CD4-positive, alpha-beta memory T cell (primary cell): ENCODE results near the gene UBTD1. TPM values are rescaled to one million over a fixed set of nuclear protein-coding genes. Genes with fewer than 3 reads are reported as not detected.
A peak's percentile ranks its signal among the peaks of the same experiment; 100 is the strongest.

Experiments used
- CTCF ChIA-PET: fragments of 350-600 bp; sonication (Branson Sonifier 250); formaldehyde crosslinking; loops from one replicate; lab custom pipeline; 2021; ENCODE audit warnings: inconsistent platforms; ENCODE audit not compliant: partially characterized antibody; lab: Charles Lee
- POLR2A ChIA-PET: fragments of 350-600 bp; sonication (Branson Sonifier 250); formaldehyde crosslinking; loops from one replicate; lab custom pipeline; 2021; ENCODE audit not compliant: partially characterized antibody; lab: Charles Lee
- DNase-seq, 5 donors: peaks; one replicate each; pipeline versions ENCODE4 v3.0.0 to v3.0.0-alpha.2; 2020 to 2022; ENCODE audit warnings: mixed read lengths in 1 of 5
- H3K27ac ChIP-seq: one replicate; pipeline ENCODE4 v1.7.0; 2013; ENCODE audit warnings: low read depth, low read length
- H3K27me3 ChIP-seq: 2 replicates; pipeline ENCODE4 v1.7.0; 2013; ENCODE audit warnings: mild to moderate bottlenecking, low read length, moderate library complexity; ENCODE audit not compliant: insufficient read depth
- H3K36me3 ChIP-seq: 2 replicates; pipeline ENCODE4 v1.7.0; 2013; ENCODE audit warnings: mild to moderate bottlenecking, low read length, moderate library complexity; ENCODE audit not compliant: insufficient read depth
- H3K4me1 ChIP-seq: 2 replicates; pipeline ENCODE4 v1.7.0; 2013; ENCODE audit warnings: mild to moderate bottlenecking, low read length, moderate library complexity; ENCODE audit not compliant: insufficient read depth
- H3K4me3 ChIP-seq, 2 donors: one replicate each; pipeline ENCODE4 v1.7.0; 2013; ENCODE audit warnings: low read length in 2 of 2, mild to moderate bottlenecking in 1 of 2
- H3K9me3 ChIP-seq, 2 donors: one replicate each; pipeline ENCODE4 v1.7.0; 2013; ENCODE audit warnings: low read length in 2 of 2, control low read depth in 1 of 2; ENCODE audit not compliant: control insufficient read depth in 1 of 2
- H3K27ac Mint-ChIP-seq, 7 donors: one replicate each; pipeline ENCODE4 v1.8.0; 2020 to 2021; ENCODE audit warnings: mixed read lengths in 7 of 7, mild to moderate bottlenecking in 6 of 7, inconsistent platforms in 3 of 7, moderate library complexity in 3 of 7
- H3K27me3 Mint-ChIP-seq, 2 donors: one replicate each; pipeline ENCODE4 v1.8.0; 2020 to 2021; ENCODE audit warnings: mixed read lengths in 2 of 2
- H3K36me3 Mint-ChIP-seq, 2 donors: one replicate each; pipeline ENCODE4 v1.8.0; 2020 to 2021; ENCODE audit warnings: mixed read lengths in 2 of 2, inconsistent platforms in 1 of 2, mild to moderate bottlenecking in 1 of 2
- H3K4me1 Mint-ChIP-seq, 4 donors: one replicate each; pipeline ENCODE4 v1.8.0; 2020 to 2021; ENCODE audit warnings: mixed read lengths in 4 of 4, mild to moderate bottlenecking in 1 of 4
- H3K4me3 Mint-ChIP-seq, 8 donors: one replicate each; pipeline ENCODE4 v1.8.0; 2020 to 2021; ENCODE audit warnings: mixed read lengths in 8 of 8, mild to moderate bottlenecking in 7 of 8, moderate library complexity in 6 of 8, inconsistent platforms in 3 of 8
- H3K9me3 Mint-ChIP-seq, 8 donors: one replicate each; pipeline ENCODE4 v1.8.0; 2020 to 2021; ENCODE audit warnings: mixed read lengths in 8 of 8, mild to moderate bottlenecking in 5 of 8, inconsistent platforms in 3 of 8, moderate library complexity in 1 of 8
- intact Hi-C: fragments of 100-400 bp; cut with micrococcal nuclease; formaldehyde crosslinking; loops from one replicate; pipeline ENCODE4 v1.15.1; 2023
- polyA plus RNA-seq, 2 donors: library from polyadenylated mRNA; unstranded; fragments of 300-500 nt; fragmentation: Illumina TruSeq; gene quantifications; one replicate each; pipeline ENCODE4 v1.2.3, GENCODE V29; 2021
- total RNA-seq, 2 experiments: library from RNA; stranded (reverse); gene quantifications; one replicate each; pipeline ENCODE4 v1.2.3, GENCODE V29; 2021

The UBTD1 gene
- total and polyA plus RNA-seq, 4 experiments from 2014 or later = 1.3 to 1.9 (median 1.8) TPM

DNA sequence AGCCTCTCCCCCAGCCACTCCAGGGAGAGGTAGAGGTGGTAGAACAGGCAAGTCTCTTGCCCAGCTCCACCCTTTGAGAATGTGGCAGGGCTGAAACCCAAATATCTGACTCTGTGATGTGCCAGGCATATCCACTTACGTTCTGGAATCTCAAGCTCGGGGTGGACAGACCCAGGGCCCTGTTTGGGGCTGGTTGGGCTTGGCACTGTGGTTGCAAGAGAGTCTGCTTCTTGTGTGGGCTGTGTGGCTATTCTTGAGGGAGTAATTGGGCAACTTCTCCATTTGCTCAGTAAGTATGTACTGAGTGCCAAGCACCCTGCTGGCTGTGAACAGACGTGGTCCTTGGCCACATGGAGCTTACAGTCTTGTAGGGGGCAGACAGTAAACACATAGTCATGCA is 4.7 kb downstream of the UBTD1 start:
- Mint-ChIP-seq H3K27ac (peak overlapping the region in 1 of 7 donors; percentile 67), H3K27me3 (peaks cover 10 to 12% of the 10 kb centered on the region in 2 donors), H3K4me1 (peaks cover 2 to 10% (median 5%) of the 10 kb centered on the region in 4 donors), H3K36me3 (peaks cover 0 to under 1% of the 10 kb centered on the region in 2 donors), H3K4me3 (no peak overlapping the region), H3K9me3 (peaks cover 0 to 2% (median 0%) of the 10 kb centered on the region in 8 donors)
- Histone ChIP-seq H3K4me1 (peaks cover 10% of the 10 kb centered on the region), H3K27ac (no peak overlapping the region), H3K27me3 (peaks cover 3% of the 10 kb centered on the region), H3K4me3 (no peak overlapping the region), H3K9me3 (no peaks in the 10 kb centered on the region), H3K36me3 (no peaks in the 10 kb centered on the region)
- no peak for DNase-seq
- ChIA-PET CTCF (interaction anchor here (1.7 kb wide), 1 partner anchor 36 kb away, joined by 3 read pairs; no protein-coding TSS in a partner anchor), POLR2A (no interaction called here)
- intact Hi-C loops = no loop called here

DNA sequence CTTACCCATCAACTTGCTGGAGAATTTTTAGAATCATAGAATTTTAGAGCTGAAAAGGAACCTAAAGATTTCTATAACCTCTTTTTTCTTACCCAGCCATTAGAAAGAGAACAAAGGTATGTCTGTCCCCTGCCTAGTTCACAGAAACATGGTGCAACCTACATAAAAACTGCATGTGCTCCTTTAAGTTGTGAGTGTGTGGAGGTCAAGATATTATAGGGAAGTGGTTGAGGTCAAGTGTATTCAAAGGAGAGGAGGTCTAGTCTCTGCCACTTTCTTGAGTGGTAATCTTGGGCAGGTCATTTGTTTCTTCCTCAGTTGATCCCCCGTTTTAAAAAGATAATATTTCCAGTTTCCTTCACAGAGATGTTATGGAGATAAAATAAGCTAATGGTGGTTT is 6.4 kb downstream of the UBTD1 start:
- Histone ChIP-seq H3K9me3 (no peaks in the 10 kb centered on the region), H3K36me3 (no peaks in the 10 kb centered on the region), H3K27me3 (peaks cover 3% of the 10 kb centered on the region), H3K4me3 (no peak overlapping the region), H3K4me1 (peaks cover under 1% of the 10 kb centered on the region), H3K27ac (no peak overlapping the region)
- Mint-ChIP-seq H3K4me3 (no peak overlapping the region), H3K27ac (no peak overlapping the region), H3K27me3 (peaks cover 9 to 13% of the 10 kb centered on the region in 2 donors), H3K36me3 (no peaks in the 10 kb centered on the region), H3K4me1 (peaks cover 0 to 7% (median 2%) of the 10 kb centered on the region in 4 donors), H3K9me3 (peaks cover 0 to 2% (median 0%) of the 10 kb centered on the region in 8 donors)
- CTCF ChIA-PET = no interaction called here
- no peak for DNase-seq
- POLR2A ChIA-PET = no interaction called here
- intact Hi-C loops = no loop called here

DNA sequence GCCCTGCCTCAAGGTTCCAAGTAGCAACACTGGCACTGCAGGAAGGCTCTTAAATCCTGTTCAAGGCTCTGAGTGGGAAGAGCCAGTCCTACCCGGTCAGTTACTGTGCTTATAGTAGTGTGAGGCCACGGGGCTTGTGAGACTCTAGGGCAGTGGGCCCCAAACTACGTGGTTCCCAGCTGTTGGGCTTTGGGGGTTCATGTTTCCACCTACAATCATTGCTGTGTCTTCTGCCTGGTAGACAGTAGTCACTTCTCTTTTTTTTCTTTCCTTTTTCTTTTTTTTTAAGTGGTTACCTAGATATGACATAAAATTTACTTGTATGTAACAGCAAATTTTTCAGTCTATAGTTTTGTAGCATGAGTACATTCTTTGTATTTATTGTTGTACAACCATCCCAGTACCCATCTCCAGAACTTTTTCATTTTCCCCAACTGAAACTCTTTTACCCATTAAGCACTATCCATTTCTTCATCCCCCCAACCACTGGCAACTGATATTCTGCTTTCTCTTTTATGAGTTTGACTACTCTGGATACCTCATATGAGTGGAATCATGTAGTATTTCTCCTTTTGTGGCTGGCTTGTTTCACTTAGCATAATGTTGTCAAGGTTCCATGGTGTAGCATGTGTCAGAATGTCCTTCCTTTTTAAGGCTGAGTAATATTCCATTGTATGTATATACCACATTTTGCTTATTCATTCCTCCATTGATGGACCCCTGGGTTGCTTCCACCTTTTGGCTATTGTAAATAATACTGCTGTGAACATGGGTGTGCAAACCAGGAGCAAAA is 7.7 kb downstream of the UBTD1 start:
- ChIA-PET CTCF (no interaction called here), POLR2A (no interaction called here)
- Histone ChIP-seq H3K36me3 (no peaks in the 10 kb centered on the region), H3K27me3 (peaks cover 3% of the 10 kb centered on the region), H3K27ac (no peak overlapping the region), H3K4me1 (no peaks in the 10 kb centered on the region), H3K4me3 (no peak overlapping the region), H3K9me3 (no peaks in the 10 kb centered on the region)
- Mint-ChIP-seq H3K4me3 (no peak overlapping the region), H3K27me3 (peaks cover 3 to 10% of the 10 kb centered on the region in 2 donors), H3K9me3 (peaks cover 0 to 2% (median 0%) of the 10 kb centered on the region in 8 donors), H3K4me1 (peaks cover 0 to 2% (median 0%) of the 10 kb centered on the region in 4 donors), H3K36me3 (no peaks in the 10 kb centered on the region), H3K27ac (peak overlapping the region in 1 of 7 donors; percentile 51)
- intact Hi-C loops = no loop called here
- DNase-seq = no peak

DNA sequence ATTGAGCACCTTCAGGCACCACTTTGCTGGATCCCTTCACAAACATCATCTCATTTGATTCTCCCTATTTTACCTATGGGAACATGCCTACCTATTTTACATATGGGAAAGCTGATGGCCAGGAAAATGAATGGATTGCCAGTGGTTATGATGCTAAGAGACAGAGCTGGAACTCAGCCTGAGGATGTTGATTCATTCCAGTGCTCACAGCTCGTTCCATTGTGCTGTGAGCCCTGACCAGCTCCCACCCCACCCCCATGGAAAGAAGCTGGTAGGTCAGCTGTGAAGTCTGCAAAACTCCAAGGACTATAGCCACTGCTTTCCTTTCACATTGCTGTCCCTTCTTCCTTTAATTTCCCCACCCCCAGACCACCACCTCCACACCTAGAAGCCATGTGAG is 9.6 kb downstream of the UBTD1 start:
- POLR2A ChIA-PET = no interaction called here
- H3K36me3 Mint-ChIP-seq = no peaks in the 10 kb centered on the region
- H3K4me1 Mint-ChIP-seq = peaks cover 0 to 3% (median 0%) of the 10 kb centered on the region in 4 donors
- H3K27ac ChIP-seq = no peak overlapping the region
- CTCF ChIA-PET = no interaction called here
- H3K9me3 Mint-ChIP-seq = no peaks in the 10 kb centered on the region
- no peak overlapping the region for H3K4me3 ChIP-seq
- peaks cover 3 to 10% of the 10 kb centered on the region in 2 donors for H3K27me3 Mint-ChIP-seq
- H3K4me1 ChIP-seq = no peaks in the 10 kb centered on the region
- no peak for DNase-seq
- H3K27ac Mint-ChIP-seq = no peak overlapping the region
- H3K4me3 Mint-ChIP-seq = no peak overlapping the region
- H3K36me3 ChIP-seq = no peaks in the 10 kb centered on the region
- no peaks in the 10 kb centered on the region for H3K9me3 ChIP-seq
- H3K27me3 ChIP-seq = peaks cover under 1% of the 10 kb centered on the region
- intact Hi-C loops = no loop called here

DNA sequence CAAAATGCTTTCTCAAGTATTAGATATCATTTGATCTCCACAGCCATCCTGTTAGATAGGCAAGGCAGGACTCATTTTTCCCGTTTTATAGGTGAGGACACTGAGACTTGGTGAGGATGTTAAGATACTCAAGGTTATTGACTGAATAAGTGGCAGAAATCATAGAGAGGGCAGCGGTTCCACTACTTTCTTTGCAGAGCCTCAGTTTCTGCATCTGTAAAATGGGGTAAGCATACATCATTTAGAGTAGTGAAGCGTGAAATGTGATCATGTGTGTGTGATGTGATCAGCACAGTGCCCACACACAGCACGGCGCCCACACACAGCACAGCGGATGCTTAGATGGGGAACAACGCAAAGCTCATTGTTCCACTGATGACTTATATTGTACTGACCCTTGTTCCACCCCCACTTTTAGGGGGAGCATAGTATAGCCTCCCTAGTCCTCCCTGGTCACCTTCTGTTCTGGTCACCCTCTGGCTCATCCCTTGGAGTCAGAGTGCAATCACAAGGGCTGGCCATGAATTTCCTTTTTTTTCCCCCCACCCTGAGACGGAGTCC is 10.5 kb downstream of the UBTD1 start:
- Histone ChIP-seq H3K27ac (no peak overlapping the region), H3K27me3 (no peaks in the 10 kb centered on the region), H3K4me1 (no peaks in the 10 kb centered on the region), H3K36me3 (no peaks in the 10 kb centered on the region), H3K4me3 (no peak overlapping the region), H3K9me3 (no peaks in the 10 kb centered on the region)
- CTCF ChIA-PET = interaction anchor here (0.5 to 1.3 kb wide), 2 partner anchors 29 to 45 kb away, joined by 3 to 4 read pairs; no protein-coding TSS in a partner anchor
- H3K9me3 Mint-ChIP-seq = no peaks in the 10 kb centered on the region
- peaks cover 0 to 3% (median 0%) of the 10 kb centered on the region in 4 donors for H3K4me1 Mint-ChIP-seq
- no peak overlapping the region for H3K27ac Mint-ChIP-seq
- intact Hi-C loops = no loop called here
- H3K27me3 Mint-ChIP-seq = peaks cover 3 to 10% of the 10 kb centered on the region in 2 donors
- POLR2A ChIA-PET = no interaction called here
- no peaks in the 10 kb centered on the region for H3K36me3 Mint-ChIP-seq
- no peak for DNase-seq
- no peak overlapping the region for H3K4me3 Mint-ChIP-seq

DNA sequence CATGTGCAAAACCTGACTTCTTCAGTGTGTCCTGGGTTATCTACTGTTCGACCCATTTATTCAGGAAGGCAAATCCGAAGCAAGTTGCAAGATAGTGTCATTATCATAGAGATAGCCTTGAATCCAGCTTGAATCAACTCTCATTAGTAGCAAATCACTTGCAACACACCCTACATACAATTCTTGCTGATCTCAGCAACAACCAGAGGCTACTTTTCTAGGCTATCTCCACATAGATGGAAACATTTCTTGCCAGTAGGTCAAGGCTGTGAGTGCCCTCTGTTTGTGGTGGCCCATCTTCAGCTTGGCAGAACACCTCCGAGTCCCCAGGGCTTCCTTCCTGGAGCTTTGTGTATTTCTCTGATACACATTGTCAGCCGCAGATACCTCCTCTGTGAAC is 12.0 kb downstream of the UBTD1 start:
- Mint-ChIP-seq H3K27ac (no peak overlapping the region), H3K27me3 (peaks cover 3 to 16% of the 10 kb centered on the region in 2 donors), H3K4me1 (peaks cover 0 to 3% (median 0%) of the 10 kb centered on the region in 4 donors), H3K36me3 (no peaks in the 10 kb centered on the region), H3K9me3 (no peaks in the 10 kb centered on the region), H3K4me3 (no peak overlapping the region)
- Histone ChIP-seq H3K36me3 (no peaks in the 10 kb centered on the region), H3K27me3 (no peaks in the 10 kb centered on the region), H3K9me3 (no peaks in the 10 kb centered on the region), H3K4me1 (no peaks in the 10 kb centered on the region), H3K4me3 (no peak overlapping the region), H3K27ac (no peak overlapping the region)
- ChIA-PET POLR2A (no interaction called here), CTCF (interaction anchor here (1.3 kb wide), 1 partner anchor 44 kb away, joined by 4 read pairs; no protein-coding TSS in a partner anchor)
- DNase-seq = no peak
- intact Hi-C loops = no loop called here

DNA sequence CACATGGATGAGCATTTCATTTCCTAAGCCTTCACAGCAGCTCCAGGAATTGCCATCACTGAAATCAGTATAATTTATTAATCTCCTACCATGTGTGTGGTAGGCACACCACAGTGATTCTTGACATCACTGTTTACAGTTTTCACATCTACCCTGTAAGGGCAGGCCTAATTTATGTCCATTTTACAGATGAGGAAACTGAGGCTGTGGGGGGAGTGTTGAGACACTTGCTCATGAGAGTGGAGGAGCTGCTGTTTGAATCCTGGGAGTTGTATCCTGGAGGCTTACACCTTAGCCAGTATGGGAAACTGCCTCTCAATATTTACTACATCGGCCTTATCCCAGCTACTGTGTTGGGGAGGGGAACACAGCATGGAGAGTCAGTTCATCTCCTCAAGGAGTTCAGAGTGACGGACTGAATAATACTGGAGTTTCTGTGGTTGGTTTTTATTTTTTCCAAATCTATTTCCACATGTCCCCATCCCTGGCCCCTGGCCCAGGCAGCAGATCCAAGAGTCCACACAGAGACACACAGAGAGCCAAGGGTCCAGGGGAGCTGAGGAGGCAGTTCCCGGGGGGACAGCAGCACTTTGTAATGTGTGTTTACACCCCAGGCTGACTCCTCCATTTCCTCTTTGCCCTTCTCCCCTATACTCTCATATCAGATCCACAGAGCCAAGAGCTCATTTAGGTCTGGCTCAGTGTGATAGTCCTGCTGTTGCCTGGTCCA is 13.2 kb downstream of the UBTD1 start:
- Mint-ChIP-seq H3K9me3 (no peaks in the 10 kb centered on the region), H3K27ac (no peak overlapping the region), H3K27me3 (peaks cover 2 to 12% of the 10 kb centered on the region in 2 donors), H3K36me3 (no peaks in the 10 kb centered on the region), H3K4me3 (no peak overlapping the region), H3K4me1 (peaks cover 0 to 3% (median 0%) of the 10 kb centered on the region in 4 donors)
- Histone ChIP-seq H3K4me3 (no peak overlapping the region), H3K36me3 (no peaks in the 10 kb centered on the region), H3K27me3 (no peaks in the 10 kb centered on the region), H3K4me1 (no peaks in the 10 kb centered on the region), H3K9me3 (no peaks in the 10 kb centered on the region), H3K27ac (no peak overlapping the region)
- DNase-seq = no peak
- CTCF ChIA-PET = no interaction called here
- intact Hi-C loops = no loop called here
- POLR2A ChIA-PET = no interaction called here
